IPS-15b (cell line): ENCODE measurements around the gene ASB4.
"Not testable (repeated sequence)": the region's sequence is repeated elsewhere in the genome, so short reads cannot be mapped to it uniquely, and the experiment has no call there.

Experiments
- H3K27me3 ChIP-seq: one replicate; pipeline ENCODE4 v1.6.1; 2013; ENCODE audit warnings: low read length; ENCODE audit not compliant: control insufficient read depth, insufficient read depth
- H3K36me3 ChIP-seq: one replicate; pipeline ENCODE4 v1.6.1; 2013; ENCODE audit warnings: low read length; ENCODE audit not compliant: control insufficient read depth, insufficient read depth
- H3K4me1 ChIP-seq: one replicate; pipeline ENCODE4 v1.6.1; 2013; ENCODE audit warnings: mild to moderate bottlenecking, low read length; ENCODE audit not compliant: control insufficient read depth, insufficient read depth
- H3K4me3 ChIP-seq: one replicate; pipeline ENCODE4 v1.5.1; 2013; ENCODE audit warnings: low read depth, low read length
- H3K9ac ChIP-seq: one replicate; pipeline ENCODE4 v1.6.1; 2013; ENCODE audit warnings: low read depth, mild to moderate bottlenecking, low read length
- H3K9me3 ChIP-seq: one replicate; pipeline ENCODE4 v1.6.1; 2013; ENCODE audit warnings: mild to moderate bottlenecking, low read length; ENCODE audit not compliant: control insufficient read depth, insufficient read depth

Gene ASB4

GRCh38 chr7:95481271-95482165, 4.2 kb upstream of the ASB4 start:
- Histone ChIP-seq H3K4me1 (peaks cover 11% of the 10 kb centered on the region), H3K4me3 (no peak overlapping the region), H3K27me3 (no peaks in the 10 kb centered on the region)

DNA sequence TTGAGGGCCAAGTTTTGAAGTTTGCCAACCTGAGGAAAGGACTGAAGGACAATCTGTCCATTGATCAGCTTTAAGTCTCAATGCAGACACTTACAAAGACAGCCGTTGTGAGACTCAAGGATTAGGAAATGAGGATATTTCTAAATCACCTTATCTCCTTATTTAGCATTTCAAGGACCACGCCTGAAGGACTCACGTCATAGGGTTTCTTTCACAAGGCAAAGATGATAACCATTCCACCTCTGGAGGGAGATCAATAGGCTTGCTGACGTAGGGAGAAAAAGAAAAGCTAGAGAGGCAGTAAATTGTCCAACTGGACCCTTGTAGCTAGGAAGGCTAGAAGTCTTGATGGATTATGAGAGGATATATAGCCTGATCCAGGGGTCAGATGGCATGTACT, 3.3 kb upstream of the ASB4 start:
- H3K9ac ChIP-seq: no peak overlapping the region
- H3K36me3 ChIP-seq: no peaks in the 10 kb centered on the region
- peaks cover 10% of the 10 kb centered on the region for H3K4me1 ChIP-seq
- no peak overlapping the region for H3K4me3 ChIP-seq
- no peaks in the 10 kb centered on the region for H3K9me3 ChIP-seq
- no peaks in the 10 kb centered on the region for H3K27me3 ChIP-seq

More at GRCh38 chr7:95481271-95482165, 4.2 kb upstream of the ASB4 start:
- Histone ChIP-seq H3K9me3 (no peaks in the 10 kb centered on the region), H3K9ac (no peak overlapping the region), H3K36me3 (no peaks in the 10 kb centered on the region)

DNA sequence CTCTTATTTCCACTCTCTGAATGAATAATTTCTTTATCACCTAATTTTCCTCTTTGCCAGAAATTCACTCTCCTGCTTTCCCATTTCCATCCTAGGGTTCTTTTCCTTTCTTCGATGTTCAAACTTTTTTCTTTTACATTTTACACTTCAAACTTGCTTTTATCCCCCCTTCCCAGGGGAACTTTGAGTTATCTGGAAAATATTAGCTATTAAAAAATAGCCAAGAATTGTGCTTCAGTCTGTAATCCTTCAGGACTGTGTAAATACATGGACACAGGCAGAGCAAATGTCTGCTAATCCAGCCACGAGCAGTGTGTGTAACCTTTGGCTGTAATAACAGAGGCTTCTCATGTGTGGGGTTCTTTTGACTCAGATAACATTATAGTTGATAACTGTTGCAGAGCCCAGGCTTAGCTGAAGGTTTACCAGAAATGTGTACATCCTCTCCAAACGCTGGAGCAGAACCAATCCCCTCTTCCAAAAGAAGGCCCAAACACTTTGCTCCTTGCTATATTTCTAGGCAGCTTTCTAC, 4.6 kb downstream of the ASB4 start:
- Histone ChIP-seq H3K9ac (no peak overlapping the region), H3K9me3 (no peaks in the 10 kb centered on the region), H3K4me1 (peaks cover 6% of the 10 kb centered on the region), H3K36me3 (no peaks in the 10 kb centered on the region), H3K27me3 (peaks cover 3% of the 10 kb centered on the region), H3K4me3 (no peak overlapping the region)

DNA sequence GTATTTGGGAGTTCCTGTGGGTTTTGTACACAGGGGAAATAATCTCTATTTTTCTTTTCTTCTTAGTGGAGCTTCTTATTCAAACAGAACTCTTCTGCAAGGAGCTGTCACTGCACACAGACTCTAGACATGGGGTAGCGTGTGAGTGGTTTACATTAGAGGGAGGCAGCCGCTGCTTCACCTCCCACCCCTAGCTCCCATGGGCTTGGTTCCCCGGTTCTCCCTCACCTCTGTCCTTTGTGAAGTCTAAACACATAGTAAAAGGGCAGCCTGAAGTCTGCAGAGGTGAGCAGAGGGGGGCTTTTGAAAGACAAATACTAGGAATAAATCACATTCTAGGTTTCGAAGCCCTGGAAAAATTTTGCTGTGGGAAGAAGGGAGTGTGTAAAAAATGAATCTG, 5.5 kb downstream of the ASB4 start:
- no peaks in the 10 kb centered on the region for H3K4me1 ChIP-seq
- no peak overlapping the region for H3K9ac ChIP-seq
- H3K36me3 ChIP-seq: no peaks in the 10 kb centered on the region
- no peak overlapping the region for H3K4me3 ChIP-seq
- H3K9me3 ChIP-seq: no peaks in the 10 kb centered on the region
- H3K27me3 ChIP-seq: peaks cover 3% of the 10 kb centered on the region

- H3K9ac ChIP-seq: no peak overlapping the region
Measured at GRCh38 chr7:95491634-95492314, 6.0 kb downstream of the ASB4 start.

GRCh38 chr7:95493247-95493646, 7.5 kb downstream of the ASB4 start:
- H3K4me1 ChIP-seq: no peaks in the 10 kb centered on the region
- no peak overlapping the region for H3K4me3 ChIP-seq
- no peaks in the 10 kb centered on the region for H3K27me3 ChIP-seq
- no peaks in the 10 kb centered on the region for H3K36me3 ChIP-seq
- no peaks in the 10 kb centered on the region for H3K9me3 ChIP-seq
- H3K9ac ChIP-seq: no peak overlapping the region

More at GRCh38 chr7:95491634-95492314, 6.0 kb downstream of the ASB4 start:
- no peak overlapping the region for H3K4me3 ChIP-seq
- no peaks in the 10 kb centered on the region for H3K36me3 ChIP-seq
- no peaks in the 10 kb centered on the region for H3K9me3 ChIP-seq
- H3K4me1 ChIP-seq: no peaks in the 10 kb centered on the region
- H3K27me3 ChIP-seq: peaks cover 3% of the 10 kb centered on the region

DNA sequence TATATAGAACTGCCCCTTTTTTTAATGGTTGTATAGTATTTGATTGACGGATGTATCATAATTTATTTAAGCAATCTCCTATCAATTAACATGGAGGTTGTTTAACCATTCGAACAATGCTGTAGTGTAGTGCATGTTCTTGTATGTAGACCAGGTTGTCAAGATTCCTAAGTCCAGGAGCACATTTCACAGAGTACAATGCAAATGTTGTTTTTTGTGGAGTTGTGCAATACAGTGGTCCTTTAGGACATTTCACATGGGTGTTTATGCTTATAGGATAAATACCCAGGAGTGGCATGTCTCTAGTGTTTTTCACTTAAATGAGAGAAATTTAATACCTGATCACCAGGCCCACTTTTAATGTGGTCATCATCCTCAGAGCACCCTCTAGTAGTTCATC, 8.1 kb downstream of the ASB4 start:
- no peaks in the 10 kb centered on the region for H3K4me1 ChIP-seq
- no peak overlapping the region for H3K9ac ChIP-seq
- no peak overlapping the region for H3K4me3 ChIP-seq
- H3K9me3 ChIP-seq: no peaks in the 10 kb centered on the region
- no peaks in the 10 kb centered on the region for H3K36me3 ChIP-seq
- no peaks in the 10 kb centered on the region for H3K27me3 ChIP-seq

DNA sequence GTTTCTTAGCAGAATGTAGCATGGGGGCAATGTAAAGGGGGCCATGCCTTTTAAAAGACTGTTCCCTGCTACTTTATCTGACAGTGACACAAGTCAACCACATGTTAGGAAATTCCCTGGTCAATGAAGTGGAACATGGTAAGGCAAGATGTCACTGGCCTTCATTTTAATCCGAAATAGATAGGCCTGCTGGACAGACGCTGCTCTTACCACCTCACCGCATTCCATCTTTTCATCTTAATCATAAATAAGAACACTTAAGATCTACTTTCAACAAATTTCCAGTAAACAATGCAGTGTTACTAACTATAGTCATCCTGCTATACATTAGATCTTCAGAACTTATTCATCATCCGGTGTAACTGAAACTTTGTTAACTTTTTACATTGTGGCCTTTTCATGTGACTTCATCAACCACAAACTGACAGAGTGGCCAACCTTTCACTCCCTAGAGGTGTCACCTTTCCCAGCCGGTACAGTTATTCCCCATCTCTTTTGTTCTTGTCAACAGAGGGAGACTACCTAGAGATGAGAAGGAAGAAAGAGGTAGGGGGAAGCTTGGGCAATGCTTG, 15.6 kb downstream of the ASB4 start:
- Histone ChIP-seq H3K4me3 (no peak overlapping the region), H3K27me3 (no peaks in the 10 kb centered on the region), H3K9ac (no peak overlapping the region), H3K9me3 (no peaks in the 10 kb centered on the region), H3K4me1 (peaks cover 18% of the 10 kb centered on the region), H3K36me3 (no peaks in the 10 kb centered on the region)

DNA sequence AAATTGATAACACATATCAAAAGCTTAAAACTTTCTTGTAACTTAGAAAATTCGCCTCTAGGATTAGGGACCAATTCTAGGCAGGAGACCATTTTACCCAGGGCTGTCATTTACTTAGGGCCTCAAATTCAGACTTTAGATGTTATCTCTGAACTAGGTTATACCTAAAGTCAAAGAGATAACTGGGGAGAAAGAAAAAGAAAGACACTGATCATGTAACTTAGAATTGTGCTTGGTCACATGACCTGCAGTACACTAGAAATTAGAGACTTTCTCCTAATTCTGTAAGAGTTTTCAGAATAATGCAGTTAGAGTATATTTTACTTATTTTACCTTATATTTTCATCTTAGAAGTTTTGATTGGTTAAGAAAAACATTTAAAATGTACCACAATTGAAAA, 16.7 kb downstream of the ASB4 start:
- no peak overlapping the region for H3K4me3 ChIP-seq
- no peaks in the 10 kb centered on the region for H3K9me3 ChIP-seq
- H3K36me3 ChIP-seq: no peaks in the 10 kb centered on the region
- H3K9ac ChIP-seq: no peak overlapping the region
- H3K27me3 ChIP-seq: no peaks in the 10 kb centered on the region
- peaks cover 18% of the 10 kb centered on the region for H3K4me1 ChIP-seq

GRCh38 chr7:95503271-95504131, 17.8 kb downstream of the ASB4 start:
- no peaks in the 10 kb centered on the region for H3K27me3 ChIP-seq
- peaks cover 18% of the 10 kb centered on the region for H3K4me1 ChIP-seq
- H3K9ac ChIP-seq: no peak overlapping the region
- no peaks in the 10 kb centered on the region for H3K9me3 ChIP-seq
- no peaks in the 10 kb centered on the region for H3K36me3 ChIP-seq
- no peak overlapping the region for H3K4me3 ChIP-seq

GRCh38 chr7:95504132-95504588, 18.4 kb downstream of the ASB4 start:
- not testable (repeated sequence) for H3K36me3 ChIP-seq, H3K9me3 ChIP-seq, H3K27me3 ChIP-seq, H3K9ac ChIP-seq, H3K4me3 ChIP-seq
- H3K4me1 ChIP-seq: peaks cover 18% of the 10 kb centered on the region
